CD4-positive, alpha-beta T cell treated with Interleukin-10 for 1 hour (primary cell): ENCODE data around the gene RARG.

Experiments used
- DNase-seq: peaks from one replicate; pipeline ENCODE4 v3.0.0-alpha.2; 2020

The RARG gene

GRCh38 chr12:53244337-53244736 lies 12.3 kb upstream of the RARG start:
- DNase-seq: no peak

- DNase-seq: no peak
These were observed 9.8 kb upstream of the RARG start for GRCh38 chr12:53241623-53242412.

GRCh38 chr12:53239643-53240258 lies 7.7 kb upstream of the RARG start:
- DNase-seq: no peak

GRCh38 chr12:53236443-53237111 lies 4.6 kb upstream of the RARG start:
- DNase-seq: peak; percentile 80

- DNase-seq: no peak
These were observed 3.9 kb upstream of the RARG start for GRCh38 chr12:53235742-53236442.

- DNase-seq: no peak
These were observed 3.2 kb upstream of the RARG start for GRCh38 chr12:53235164-53235563.

- DNase-seq: no peak
These were observed 2.4 kb upstream of the RARG start for GRCh38 chr12:53234271-53234914.

- DNase-seq: no peak
These were observed 1.7 kb upstream of the RARG start for GRCh38 chr12:53233671-53234121.

GRCh38 chr12:53232646-53233461 lies 845 bp upstream of the RARG start:
- DNase-seq: peak; percentile 59

- DNase-seq: no peak
These were observed 413 bp downstream of the RARG start for GRCh38 chr12:53231671-53231920.

- peak; percentile 35 for DNase-seq
These were observed 1.7 kb downstream of the RARG start for GRCh38 chr12:53230108-53230845.

- DNase-seq: no peak
These were observed 2.6 kb downstream of the RARG start for GRCh38 chr12:53229454-53229853.

GRCh38 chr12:53227836-53228235 lies 4.2 kb downstream of the RARG start:
- no peak for DNase-seq

GRCh38 chr12:53227341-53227740 lies 4.7 kb downstream of the RARG start:
- DNase-seq: no peak

- no peak for DNase-seq
These were observed 5.2 kb downstream of the RARG start for GRCh38 chr12:53226815-53227214.

- DNase-seq: no peak
These were observed 6.2 kb downstream of the RARG start for GRCh38 chr12:53225635-53226424.

- no peak for DNase-seq
These were observed 6.9 kb downstream of the RARG start for GRCh38 chr12:53224897-53225634.

GRCh38 chr12:53224061-53224896 lies 7.7 kb downstream of the RARG start:
- DNase-seq: no peak
